ENCODE results near the gene FAM13C. TPM values are rescaled to one million over a fixed set of nuclear protein-coding genes. Genes with fewer than 3 reads are reported as not detected.

The FAM13C gene
- total and polyA plus RNA-seq, 8 donors: 1.1 to 3.4 (median 2.2) TPM

GRCh38 chr10:59336632-59337031 is 25.7 kb downstream of the FAM13C start:
- TF ChIP-seq, protein P1, sequence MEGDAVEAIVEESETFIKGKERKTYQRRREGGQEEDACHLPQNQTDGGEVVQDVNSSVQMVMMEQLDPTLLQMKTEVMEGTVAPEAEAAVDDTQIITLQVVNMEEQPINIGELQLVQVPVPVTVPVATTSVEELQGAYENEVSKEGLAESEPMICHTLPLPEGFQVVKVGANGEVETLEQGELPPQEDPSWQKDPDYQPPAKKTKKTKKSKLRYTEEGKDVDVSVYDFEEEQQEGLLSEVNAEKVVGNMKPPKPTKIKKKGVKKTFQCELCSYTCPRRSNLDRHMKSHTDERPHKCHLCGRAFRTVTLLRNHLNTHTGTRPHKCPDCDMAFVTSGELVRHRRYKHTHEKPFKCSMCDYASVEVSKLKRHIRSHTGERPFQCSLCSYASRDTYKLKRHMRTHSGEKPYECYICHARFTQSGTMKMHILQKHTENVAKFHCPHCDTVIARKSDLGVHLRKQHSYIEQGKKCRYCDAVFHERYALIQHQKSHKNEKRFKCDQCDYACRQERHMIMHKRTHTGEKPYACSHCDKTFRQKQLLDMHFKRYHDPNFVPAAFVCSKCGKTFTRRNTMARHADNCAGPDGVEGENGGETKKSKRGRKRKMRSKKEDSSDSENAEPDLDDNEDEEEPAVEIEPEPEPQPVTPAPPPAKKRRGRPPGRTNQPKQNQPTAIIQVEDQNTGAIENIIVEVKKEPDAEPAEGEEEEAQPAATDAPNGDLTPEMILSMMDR (IDR thresholded peaks at IDR 0.05): no peak
- WGBS, 2 donors: 37 to 39% methylated on average over 2 of the region's 2 CpGs
- no peaks in the 10 kb centered on the region for H3K36me3 ChIP-seq
- FAIRE-seq (no peak), DNase-seq (no peak), ATAC-seq (peak in 2 of 4 donors; percentile 23 to 27)
- H3K27ac ChIP-seq: peak overlapping the region in 2 of 4 donors; percentile 27 to 52
- H3K4me1 ChIP-seq: peaks cover 0 to 5% (median 0%) of the 10 kb centered on the region in 3 donors
- no peaks in the 10 kb centered on the region for H3K9me3 ChIP-seq
- no peak overlapping the region for H3K4me3 ChIP-seq
- intact Hi-C loops (cut with DNase I): no loop called here
- H3K27me3 ChIP-seq: no peaks in the 10 kb centered on the region

- Histone ChIP-seq H3K36me3 (no peaks in the 10 kb centered on the region), H3K27ac (no peak overlapping the region), H3K9me3 (no peaks in the 10 kb centered on the region), H3K27me3 (no peaks in the 10 kb centered on the region), H3K4me3 (no peak overlapping the region), H3K4me1 (peaks cover 0 to 5% (median 0%) of the 10 kb centered on the region in 3 donors)
- TF ChIP-seq, protein P1 (IDR thresholded peaks at IDR 0.05): no peak
- ATAC-seq: no peak
- no peak for FAIRE-seq
- WGBS, 2 donors: 80 to 89% methylated on average over 2 of the region's 2 CpGs
- no peak for DNase-seq
- intact Hi-C loops (cut with DNase I): no loop called here
Measured at GRCh38 chr10:59335497-59335896, 26.9 kb downstream of the FAM13C start.

DNA sequence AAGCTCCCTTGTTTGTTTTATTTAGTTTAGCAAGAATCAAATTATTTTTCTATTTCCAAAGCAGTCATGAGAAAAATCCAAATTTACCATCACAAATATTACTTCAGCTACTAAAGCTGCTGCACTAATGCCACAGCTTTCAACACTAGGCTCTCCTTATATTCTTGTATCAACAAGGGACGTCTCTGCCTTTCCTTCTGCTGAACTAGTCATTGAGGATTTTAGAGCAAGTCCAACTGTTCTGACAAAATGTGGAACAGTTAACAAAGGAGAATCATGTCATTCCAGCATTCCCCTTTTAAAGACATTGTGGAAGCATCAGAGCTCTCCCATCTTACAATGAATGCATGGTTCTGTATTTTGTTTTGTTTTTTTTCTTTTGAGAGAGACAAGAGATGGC is 28.6 kb downstream of the FAM13C start:
- no peak overlapping the region for H3K27ac ChIP-seq
- intact Hi-C loops (cut with DNase I): no loop called here

DNA sequence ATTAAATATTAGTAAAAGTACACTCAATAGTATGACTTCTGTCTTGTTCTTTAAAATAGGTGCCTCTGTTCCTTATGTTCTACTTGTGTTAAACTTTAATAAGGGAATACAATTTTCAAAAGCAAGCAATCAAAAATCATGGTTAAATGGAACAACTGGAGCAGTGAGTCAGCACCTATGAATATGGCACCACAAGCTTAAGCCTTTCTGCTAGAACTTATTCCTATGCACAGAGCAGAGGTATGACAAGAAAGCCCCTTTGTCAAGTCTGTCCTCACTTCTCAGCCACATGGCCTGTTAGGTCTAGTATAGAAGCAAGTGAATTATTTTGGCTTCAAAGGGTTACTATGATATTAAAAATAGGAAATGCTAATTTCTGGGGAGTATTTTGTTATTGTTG is 29.8 kb downstream of the FAM13C start:
- intact Hi-C loops (cut with DNase I): no loop called here
- Histone ChIP-seq H3K4me3 (no peak overlapping the region), H3K9me3 (no peaks in the 10 kb centered on the region), H3K27me3 (no peaks in the 10 kb centered on the region), H3K27ac (no peak overlapping the region), H3K36me3 (no peaks in the 10 kb centered on the region), H3K4me1 (peaks cover 0 to 5% (median 0%) of the 10 kb centered on the region in 3 donors)
- FAIRE-seq (no peak), DNase-seq (no peak), ATAC-seq (no peak)
- TF ChIP-seq, protein P1 (IDR thresholded peaks at IDR 0.05): no peak

More for the DNA sequence above, 28.6 kb downstream of the FAM13C start:
- ATAC-seq: no peak
- Histone ChIP-seq H3K27me3 (no peaks in the 10 kb centered on the region), H3K9me3 (no peaks in the 10 kb centered on the region), H3K4me1 (peaks cover 0 to 5% (median 0%) of the 10 kb centered on the region in 3 donors), H3K4me3 (no peak overlapping the region), H3K36me3 (no peaks in the 10 kb centered on the region)
- 54 to 70% methylated on average over 1 of the region's 1 CpG for WGBS, 2 donors
- FAIRE-seq: no peak
- DNase-seq: no peak
- TF ChIP-seq, protein P1 (IDR thresholded peaks at IDR 0.05): no peak

GRCh38 chr10:59331661-59332060 is 30.7 kb downstream of the FAM13C start:
- H3K27me3 ChIP-seq: no peaks in the 10 kb centered on the region
- H3K36me3 ChIP-seq: no peaks in the 10 kb centered on the region
- TF ChIP-seq, protein P1 (IDR thresholded peaks at IDR 0.05): no peak
- DNase-seq (no peak), FAIRE-seq (no peak), ATAC-seq (no peak)
- no peaks in the 10 kb centered on the region for H3K4me1 ChIP-seq
- intact Hi-C loops (cut with DNase I): no loop called here
- H3K4me3 ChIP-seq: no peak overlapping the region
- no peak overlapping the region for H3K27ac ChIP-seq
- no peaks in the 10 kb centered on the region for H3K9me3 ChIP-seq
